ENCODE measurements around the gene PIGP. TPM values are rescaled to one million over a fixed set of nuclear protein-coding genes. Genes with fewer than 3 reads are reported as not detected.
"Not testable (repeated sequence)": the region's sequence is repeated elsewhere in the genome, so short reads cannot be mapped to it uniquely, and the experiment has no call there.

The PIGP gene
- total and polyA plus RNA-seq, 5 donors from 2014 or later = 11.3 to 35.3 (median 25.5) TPM

DNA sequence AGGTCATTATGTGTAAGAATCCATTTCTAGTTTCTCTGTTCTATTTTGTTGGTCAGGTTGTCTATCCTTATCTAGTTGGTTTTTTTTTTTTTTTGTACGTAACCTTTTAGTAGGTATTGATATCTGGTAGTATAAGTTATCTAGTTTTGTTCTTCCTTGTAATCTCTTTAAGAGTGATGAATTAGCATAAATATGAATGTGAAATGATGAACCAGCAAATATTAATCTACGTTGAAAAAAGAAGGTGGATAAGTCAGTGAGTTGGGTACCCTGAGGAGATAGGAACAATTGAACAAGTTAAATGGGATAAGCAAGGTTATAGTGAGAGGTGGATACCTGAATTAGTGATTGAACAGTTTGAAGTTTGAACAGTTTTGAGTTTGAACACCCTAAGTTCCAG, 34.1 kb upstream of the PIGP start:
- DNase-seq (no peak), ATAC-seq (ENCODE audit: low read depth in 2 of 2) (no peak)
- no peaks in the 10 kb centered on the region for H3K4me1 ChIP-seq (ENCODE audit: control insufficient read depth, insufficient read depth, low read length, poor library complexity, severe bottlenecking)
- Mint-ChIP-seq H3K27ac (peak overlapping the region in 1 of 3 donors; percentile 10), H3K4me1 (peaks cover 0 to 11% (median 5%) of the 10 kb centered on the region in 4 donors), H3K36me3 (peaks cover 21% of the 10 kb centered on the region), H3K4me3 (no peak overlapping the region), H3K9me3 (peaks cover 0 to 3% (median 0%) of the 10 kb centered on the region in 7 donors), H3K27me3 (no peaks in the 10 kb centered on the region)
- H3K36me3 ChIP-seq (ENCODE audit: control insufficient read depth, insufficient read depth, low read length) = peaks cover 7% of the 10 kb centered on the region
- H3K27me3 ChIP-seq (ENCODE audit: control insufficient read depth, insufficient read depth, low read length) = no peaks in the 10 kb centered on the region
- H3K9me3 ChIP-seq (ENCODE audit: control insufficient read depth in 2 of 2, low read length in 2 of 2) = no peaks in the 10 kb centered on the region
- no peak overlapping the region for H3K27ac ChIP-seq (ENCODE audit: insufficient read depth, low read length, poor library complexity, severe bottlenecking)
- H3K4me3 ChIP-seq (ENCODE audit: low read depth, low read length) = no peak overlapping the region

DNA sequence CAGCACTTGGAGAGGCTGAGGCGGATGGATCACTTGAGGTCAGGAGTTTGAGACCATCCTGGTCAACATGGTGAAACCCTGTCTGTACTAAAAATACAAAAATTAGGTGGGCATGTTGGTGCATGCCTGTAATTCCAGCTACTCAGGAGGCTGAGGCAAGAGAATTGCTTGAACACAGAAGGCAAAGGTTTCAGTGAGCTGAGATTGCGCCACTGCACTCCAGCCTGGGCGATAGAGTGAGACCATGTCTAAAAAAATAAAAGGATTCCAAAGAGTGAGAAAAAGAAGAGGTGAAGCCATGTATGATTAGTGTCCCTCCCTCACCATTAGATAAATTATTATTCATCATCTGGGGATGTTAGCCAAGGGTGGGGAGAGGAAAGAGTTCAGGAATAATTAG, 29.9 kb upstream of the PIGP start:
- peaks cover 12% of the 10 kb centered on the region for H3K36me3 ChIP-seq (ENCODE audit: control insufficient read depth, insufficient read depth, low read length)
- not testable (repeated sequence) for H3K4me3 Mint-ChIP-seq; H3K27me3 Mint-ChIP-seq; DNase-seq; H3K27me3 ChIP-seq (ENCODE audit: control insufficient read depth, insufficient read depth, low read length); H3K4me1 ChIP-seq (ENCODE audit: control insufficient read depth, insufficient read depth, low read length, poor library complexity, severe bottlenecking); H3K27ac Mint-ChIP-seq; ATAC-seq (ENCODE audit: low read depth in 2 of 2); H3K4me3 ChIP-seq (ENCODE audit: low read depth, low read length); H3K9me3 Mint-ChIP-seq; H3K27ac ChIP-seq (ENCODE audit: insufficient read depth, low read length, poor library complexity, severe bottlenecking); H3K9me3 ChIP-seq (ENCODE audit: control insufficient read depth in 2 of 2, low read length in 2 of 2)
- Mint-ChIP-seq H3K4me1 (peaks cover 0 to 13% (median 2%) of the 10 kb centered on the region in 4 donors), H3K36me3 (peaks cover 21% of the 10 kb centered on the region)

DNA sequence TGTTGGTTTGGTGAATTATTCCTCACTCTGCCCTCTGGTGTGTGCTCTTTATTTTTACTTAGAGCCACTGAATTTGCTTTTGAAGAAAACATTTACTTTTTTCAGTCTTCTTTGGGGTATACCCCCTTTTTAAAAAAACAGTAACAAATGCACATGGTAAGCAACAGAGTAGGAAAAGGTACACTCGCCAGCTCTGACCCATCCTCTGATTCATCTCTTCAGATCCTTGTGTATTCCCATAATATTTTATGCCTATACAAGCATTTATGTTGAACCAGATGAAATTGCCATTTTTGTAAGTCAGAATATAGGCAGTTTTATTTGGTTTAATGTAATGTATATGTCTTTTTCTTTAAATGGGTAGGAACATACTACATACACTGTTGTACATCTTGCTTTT, 28.5 kb upstream of the PIGP start:
- H3K27ac Mint-ChIP-seq = peak overlapping the region in 1 of 3 donors; percentile 81
- H3K4me3 Mint-ChIP-seq = no peak overlapping the region
- H3K27ac ChIP-seq (ENCODE audit: insufficient read depth, low read length, poor library complexity, severe bottlenecking) = no peak overlapping the region
- H3K4me3 ChIP-seq (ENCODE audit: low read depth, low read length) = no peak overlapping the region
- ATAC-seq (ENCODE audit: low read depth in 2 of 2) (no peak), DNase-seq (no peak)
- peaks cover 0 to 11% (median 0%) of the 10 kb centered on the region in 4 donors for H3K4me1 Mint-ChIP-seq
- no peaks in the 10 kb centered on the region for H3K9me3 ChIP-seq (ENCODE audit: control insufficient read depth in 2 of 2, low read length in 2 of 2)
- peaks cover 0 to 2% (median 0%) of the 10 kb centered on the region in 7 donors for H3K9me3 Mint-ChIP-seq
- H3K36me3 Mint-ChIP-seq = peaks cover 24% of the 10 kb centered on the region
- H3K27me3 ChIP-seq (ENCODE audit: control insufficient read depth, insufficient read depth, low read length) = no peaks in the 10 kb centered on the region
- H3K36me3 ChIP-seq (ENCODE audit: control insufficient read depth, insufficient read depth, low read length) = peaks cover 24% of the 10 kb centered on the region
- H3K27me3 Mint-ChIP-seq = no peaks in the 10 kb centered on the region
- no peaks in the 10 kb centered on the region for H3K4me1 ChIP-seq (ENCODE audit: control insufficient read depth, insufficient read depth, low read length, poor library complexity, severe bottlenecking)

DNA sequence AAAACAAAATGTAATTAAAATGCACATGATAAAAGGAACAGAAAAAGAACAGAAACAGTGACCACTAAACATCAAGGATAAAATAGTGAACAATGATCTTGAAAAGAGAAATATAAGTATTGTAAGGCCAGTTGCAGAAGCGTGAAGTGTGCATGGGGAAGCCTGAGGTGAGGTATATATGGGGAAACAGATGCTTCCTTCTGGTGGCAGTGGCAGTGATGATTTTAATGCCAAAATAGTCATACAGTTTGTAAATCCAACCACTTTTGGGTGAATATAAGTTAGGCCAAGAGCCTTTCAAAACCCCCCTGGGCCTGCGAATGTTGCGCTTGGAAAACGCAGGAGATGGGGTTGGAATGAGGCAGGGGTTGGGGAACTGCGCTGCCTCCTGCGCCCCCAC, 27.4 kb upstream of the PIGP start:
- Histone ChIP-seq H3K36me3 (ENCODE audit: control insufficient read depth, insufficient read depth, low read length) (peaks cover 31% of the 10 kb centered on the region), H3K4me1 (ENCODE audit: control insufficient read depth, insufficient read depth, low read length, poor library complexity, severe bottlenecking) (no peaks in the 10 kb centered on the region), H3K27ac (ENCODE audit: insufficient read depth, low read length, poor library complexity, severe bottlenecking) (no peak overlapping the region), H3K27me3 (ENCODE audit: control insufficient read depth, insufficient read depth, low read length) (no peaks in the 10 kb centered on the region), H3K4me3 (ENCODE audit: low read depth, low read length) (no peak overlapping the region), H3K9me3 (ENCODE audit: control insufficient read depth in 2 of 2, low read length in 2 of 2) (no peaks in the 10 kb centered on the region)
- H3K4me1 Mint-ChIP-seq = peaks cover 0 to 11% (median 0%) of the 10 kb centered on the region in 4 donors
- H3K9me3 Mint-ChIP-seq = peaks cover 0 to 2% (median 0%) of the 10 kb centered on the region in 7 donors
- no peak for ATAC-seq (ENCODE audit: low read depth in 2 of 2)
- DNase-seq = no peak
- no peak overlapping the region for H3K27ac Mint-ChIP-seq
- no peak overlapping the region for H3K4me3 Mint-ChIP-seq
- peaks cover 29% of the 10 kb centered on the region for H3K36me3 Mint-ChIP-seq
- H3K27me3 Mint-ChIP-seq = no peaks in the 10 kb centered on the region

DNA sequence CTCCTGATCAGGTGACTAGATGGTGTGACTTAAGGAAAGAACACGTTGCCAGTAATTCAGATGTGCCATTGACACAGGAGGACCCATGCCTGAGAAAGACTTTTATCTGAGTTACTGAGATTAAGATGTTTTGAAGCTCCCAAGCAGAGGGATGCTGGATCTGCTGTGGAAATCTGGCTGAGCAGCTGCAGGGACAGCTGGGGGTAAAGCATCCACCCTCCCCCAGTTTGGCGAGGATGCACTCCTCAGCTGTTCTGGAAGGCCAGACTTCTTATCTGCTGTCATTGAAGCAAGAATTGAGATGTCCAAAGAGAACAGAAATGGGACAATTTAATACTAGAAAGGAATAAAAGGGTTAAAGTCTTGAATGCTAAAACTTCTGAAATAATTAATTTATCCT, 25.9 kb upstream of the PIGP start:
- Histone ChIP-seq H3K4me1 (ENCODE audit: control insufficient read depth, insufficient read depth, low read length, poor library complexity, severe bottlenecking) (no peaks in the 10 kb centered on the region), H3K27me3 (ENCODE audit: control insufficient read depth, insufficient read depth, low read length) (no peaks in the 10 kb centered on the region), H3K36me3 (ENCODE audit: control insufficient read depth, insufficient read depth, low read length) (peaks cover 40% of the 10 kb centered on the region), H3K9me3 (ENCODE audit: control insufficient read depth in 2 of 2, low read length in 2 of 2) (no peaks in the 10 kb centered on the region), H3K27ac (ENCODE audit: insufficient read depth, low read length, poor library complexity, severe bottlenecking) (no peak overlapping the region), H3K4me3 (ENCODE audit: low read depth, low read length) (no peak overlapping the region)
- Mint-ChIP-seq H3K27me3 (no peaks in the 10 kb centered on the region), H3K9me3 (no peaks in the 10 kb centered on the region), H3K4me3 (no peak overlapping the region), H3K27ac (no peak overlapping the region), H3K36me3 (peaks cover 33% of the 10 kb centered on the region), H3K4me1 (peaks cover 0 to 7% (median 0%) of the 10 kb centered on the region in 4 donors)
- ATAC-seq (ENCODE audit: low read depth in 2 of 2) (no peak), DNase-seq (no peak)

DNA sequence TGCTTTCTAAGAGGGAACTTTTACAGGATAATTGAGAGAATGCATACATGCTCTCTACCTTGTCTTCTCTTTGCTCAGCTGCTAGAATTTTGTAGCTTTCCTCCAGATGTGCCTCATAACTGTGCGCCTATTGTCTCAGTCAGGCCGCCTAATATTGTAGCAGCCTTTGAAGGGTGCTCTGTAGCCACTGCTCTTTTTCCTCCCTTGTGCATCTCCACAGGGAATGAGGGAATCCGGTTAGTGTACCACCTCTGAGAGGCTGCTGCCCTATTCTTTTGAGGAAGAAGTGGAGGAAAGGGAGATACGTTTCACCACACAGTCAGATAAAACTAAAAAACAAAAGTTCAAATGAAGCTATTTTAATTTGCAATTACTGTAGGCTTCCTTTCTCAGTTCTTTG, 22.9 kb upstream of the PIGP start:
- no peak for DNase-seq
- H3K4me1 ChIP-seq (ENCODE audit: control insufficient read depth, insufficient read depth, low read length, poor library complexity, severe bottlenecking) = no peaks in the 10 kb centered on the region
- Mint-ChIP-seq H3K27ac (no peak overlapping the region), H3K4me3 (no peak overlapping the region), H3K27me3 (no peaks in the 10 kb centered on the region), H3K9me3 (no peaks in the 10 kb centered on the region), H3K4me1 (peaks cover 0 to 5% (median 0%) of the 10 kb centered on the region in 4 donors), H3K36me3 (peaks cover 39% of the 10 kb centered on the region)
- H3K27ac ChIP-seq (ENCODE audit: insufficient read depth, low read length, poor library complexity, severe bottlenecking) = no peak overlapping the region
- H3K36me3 ChIP-seq (ENCODE audit: control insufficient read depth, insufficient read depth, low read length) = peaks cover 48% of the 10 kb centered on the region
- H3K9me3 ChIP-seq (ENCODE audit: control insufficient read depth in 2 of 2, low read length in 2 of 2) = no peaks in the 10 kb centered on the region
- no peak overlapping the region for H3K4me3 ChIP-seq (ENCODE audit: low read depth, low read length)
- no peaks in the 10 kb centered on the region for H3K27me3 ChIP-seq (ENCODE audit: control insufficient read depth, insufficient read depth, low read length)
- ATAC-seq (ENCODE audit: low read depth in 2 of 2) = no peak

DNA sequence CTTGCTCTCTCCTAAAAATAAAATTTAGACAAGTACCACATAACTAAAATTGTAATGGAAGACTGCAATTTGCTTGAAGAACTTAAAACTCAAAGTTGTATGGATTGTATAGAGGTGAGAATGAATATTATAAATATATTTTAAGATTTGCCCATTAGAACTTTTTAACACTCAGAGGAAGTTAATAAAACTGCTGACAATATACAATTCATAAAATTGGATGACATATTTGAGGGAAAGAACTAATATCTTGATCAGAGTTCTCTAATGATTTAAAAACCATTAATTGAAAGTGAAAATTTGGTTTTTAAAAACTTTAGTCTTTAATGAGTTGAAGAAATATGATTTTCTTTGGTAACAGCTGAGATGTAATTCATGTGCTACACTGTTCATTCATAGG, 21.1 kb upstream of the PIGP start:
- H3K36me3 ChIP-seq (ENCODE audit: control insufficient read depth, insufficient read depth, low read length) = peaks cover 51% of the 10 kb centered on the region
- H3K4me1 Mint-ChIP-seq = peaks cover 0 to 4% (median 2%) of the 10 kb centered on the region in 4 donors
- ATAC-seq (ENCODE audit: low read depth in 2 of 2) (no peak), DNase-seq (no peak)
- no peak overlapping the region for H3K4me3 ChIP-seq (ENCODE audit: low read depth, low read length)
- H3K27me3 ChIP-seq (ENCODE audit: control insufficient read depth, insufficient read depth, low read length) = no peaks in the 10 kb centered on the region
- no peak overlapping the region for H3K27ac Mint-ChIP-seq
- no peaks in the 10 kb centered on the region for H3K9me3 Mint-ChIP-seq
- no peak overlapping the region for H3K27ac ChIP-seq (ENCODE audit: insufficient read depth, low read length, poor library complexity, severe bottlenecking)
- no peak overlapping the region for H3K4me3 Mint-ChIP-seq
- H3K36me3 Mint-ChIP-seq = peaks cover 39% of the 10 kb centered on the region
- H3K9me3 ChIP-seq (ENCODE audit: control insufficient read depth in 2 of 2, low read length in 2 of 2) = no peaks in the 10 kb centered on the region
- no peaks in the 10 kb centered on the region for H3K27me3 Mint-ChIP-seq
- H3K4me1 ChIP-seq (ENCODE audit: control insufficient read depth, insufficient read depth, low read length, poor library complexity, severe bottlenecking) = no peaks in the 10 kb centered on the region

DNA sequence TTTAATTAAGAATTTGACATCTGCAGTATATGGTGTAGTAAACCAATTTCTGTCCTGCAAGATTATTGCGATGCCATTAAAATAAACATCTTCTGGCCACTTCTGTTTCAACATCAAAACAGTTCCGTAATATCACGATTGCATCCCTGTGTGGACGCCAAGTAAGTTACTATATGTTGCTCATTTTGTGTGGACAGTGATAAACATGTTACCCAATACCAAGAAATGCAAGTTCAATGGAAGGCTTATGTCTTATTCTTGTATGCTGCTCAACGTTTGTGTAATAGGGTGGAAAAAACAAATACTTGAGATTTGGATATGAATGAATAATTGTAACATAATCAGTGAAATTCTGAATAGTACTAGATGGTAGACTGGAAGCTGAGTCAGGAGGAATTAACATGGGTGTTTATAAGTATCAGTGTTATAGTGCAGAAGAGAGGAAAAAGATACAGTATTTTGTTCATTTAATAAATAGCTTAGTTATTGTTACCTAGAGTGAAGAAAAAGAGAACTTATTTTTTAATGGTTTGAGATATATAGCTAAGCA, 15.4 kb upstream of the PIGP start:
- no peaks in the 10 kb centered on the region for H3K4me1 ChIP-seq (ENCODE audit: control insufficient read depth, insufficient read depth, low read length, poor library complexity, severe bottlenecking)
- no peak overlapping the region for H3K27ac ChIP-seq (ENCODE audit: insufficient read depth, low read length, poor library complexity, severe bottlenecking)
- no peaks in the 10 kb centered on the region for H3K27me3 Mint-ChIP-seq
- DNase-seq (no peak), ATAC-seq (ENCODE audit: low read depth in 2 of 2) (no peak)
- no peak overlapping the region for H3K4me3 ChIP-seq (ENCODE audit: low read depth, low read length)
- H3K36me3 ChIP-seq (ENCODE audit: control insufficient read depth, insufficient read depth, low read length) = peaks cover 14% of the 10 kb centered on the region
- H3K36me3 Mint-ChIP-seq = peaks cover 22% of the 10 kb centered on the region
- H3K27me3 ChIP-seq (ENCODE audit: control insufficient read depth, insufficient read depth, low read length) = no peaks in the 10 kb centered on the region
- H3K4me3 Mint-ChIP-seq = no peak overlapping the region
- H3K9me3 ChIP-seq (ENCODE audit: control insufficient read depth in 2 of 2, low read length in 2 of 2) = no peaks in the 10 kb centered on the region
- H3K9me3 Mint-ChIP-seq = no peaks in the 10 kb centered on the region
- peaks cover 5 to 16% (median 13%) of the 10 kb centered on the region in 4 donors for H3K4me1 Mint-ChIP-seq
- H3K27ac Mint-ChIP-seq = no peak overlapping the region
